Measurements from ENCODE around the gene LRMDA. TPM values are rescaled to one million over a fixed set of nuclear protein-coding genes. Genes with fewer than 3 reads are reported as not detected.
"Not testable (repeated sequence)": the region's sequence is repeated elsewhere in the genome, so short reads cannot be mapped to it uniquely, and the experiment has no call there.

LRMDA gene
- total RNA-seq, 1 donor from 2014 or later, result not detected

- intact Hi-C loops (cut with micrococcal nuclease), result not testable (repeated sequence)
Measured at GRCh38 chr10:75605795-75606194, 174.4 kb downstream of the LRMDA start.

GRCh38 chr10:75606203-75606779 lies 174.9 kb downstream of the LRMDA start:
- intact Hi-C loops (cut with micrococcal nuclease), result no loop called here

- intact Hi-C loops (cut with micrococcal nuclease), result no loop called here
Measured at GRCh38 chr10:75607576-75607975, 176.2 kb downstream of the LRMDA start.

GRCh38 chr10:75610183-75610582 lies 178.8 kb downstream of the LRMDA start:
- intact Hi-C loops (cut with micrococcal nuclease), result no loop called here

- intact Hi-C loops (cut with micrococcal nuclease), result no loop called here
Measured at GRCh38 chr10:75611172-75611992, 180.0 kb downstream of the LRMDA start.

GRCh38 chr10:75611993-75612372 lies 180.6 kb downstream of the LRMDA start:
- intact Hi-C loops (cut with micrococcal nuclease), result no loop called here

GRCh38 chr10:75612904-75613684 lies 181.7 kb downstream of the LRMDA start:
- intact Hi-C loops (cut with micrococcal nuclease), result no loop called here

GRCh38 chr10:75613685-75614504 lies 182.5 kb downstream of the LRMDA start:
- intact Hi-C loops (cut with micrococcal nuclease), result no loop called here

- intact Hi-C loops (cut with micrococcal nuclease), result no loop called here
Measured at GRCh38 chr10:75616076-75616475, 184.7 kb downstream of the LRMDA start.

- intact Hi-C loops (cut with micrococcal nuclease), result no loop called here
Measured at GRCh38 chr10:75616874-75617478, 185.6 kb downstream of the LRMDA start.

- intact Hi-C loops (cut with micrococcal nuclease), result no loop called here
Measured at GRCh38 chr10:75617485-75618155, 186.2 kb downstream of the LRMDA start.

GRCh38 chr10:75619635-75620034 lies 188.2 kb downstream of the LRMDA start:
- intact Hi-C loops (cut with micrococcal nuclease), result no loop called here

- intact Hi-C loops (cut with micrococcal nuclease), result no loop called here
Measured at GRCh38 chr10:75620356-75620755, 188.9 kb downstream of the LRMDA start.

GRCh38 chr10:75621003-75621402 lies 189.6 kb downstream of the LRMDA start:
- intact Hi-C loops (cut with micrococcal nuclease), result not testable (repeated sequence)

GRCh38 chr10:75622503-75622902 lies 191.1 kb downstream of the LRMDA start:
- intact Hi-C loops (cut with micrococcal nuclease), result no loop called here

- intact Hi-C loops (cut with micrococcal nuclease), result no loop called here
Measured at GRCh38 chr10:75623310-75624093, 192.1 kb downstream of the LRMDA start.

- intact Hi-C loops (cut with micrococcal nuclease), result no loop called here
Measured at GRCh38 chr10:75624638-75625037, 193.2 kb downstream of the LRMDA start.

GRCh38 chr10:75630746-75631145 lies 199.3 kb downstream of the LRMDA start:
- intact Hi-C loops (cut with micrococcal nuclease), result no loop called here

GRCh38 chr10:75632805-75633462 lies 201.5 kb downstream of the LRMDA start:
- intact Hi-C loops (cut with micrococcal nuclease), result no loop called here
